Measurements from ENCODE around the gene MCTP1.

The MCTP1 gene

DNA sequence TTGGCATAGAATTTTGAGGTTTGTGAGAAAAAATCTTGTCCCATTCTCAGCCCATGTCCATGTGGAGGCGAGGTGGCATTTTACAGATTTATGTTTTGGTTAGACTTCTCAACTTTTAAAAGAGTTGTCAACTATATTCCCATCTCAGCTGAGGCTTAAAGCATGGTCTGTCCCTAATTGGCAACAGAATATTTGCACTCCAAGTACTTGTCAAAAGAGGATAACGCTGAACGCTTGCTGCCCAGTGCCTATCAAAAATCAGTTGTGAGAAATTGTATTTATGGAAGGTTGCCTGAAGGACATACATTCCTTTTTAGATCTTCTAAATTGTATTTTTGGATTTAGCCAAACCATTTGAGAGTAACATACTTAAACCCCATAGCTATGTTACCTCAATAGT lies 464.4 kb downstream of the MCTP1 start:
- Histone ChIP-seq H3K36me3 (ENCODE audit: insufficient read depth, low read length) (no peaks in the 10 kb centered on the region), H2AFZ (ENCODE audit: low read length) (no peak overlapping the region), H3K79me2 (ENCODE audit: insufficient read depth, low read length) (no peaks in the 10 kb centered on the region), H3F3A (ENCODE audit: low read depth) (peaks cover 6% of the 10 kb centered on the region; the same call in 1 of the 2 replicates), H4K20me1 (ENCODE audit: insufficient read depth, low read length, poor library complexity, severe bottlenecking) (no peaks in the 10 kb centered on the region), H3K4me3 (ENCODE audit: low read length, poor library complexity, severe bottlenecking) (no peak overlapping the region), H3K27me3 (ENCODE audit: insufficient read depth, low read length, poor library complexity, severe bottlenecking) (no peaks in the 10 kb centered on the region), H3K9me3 (ENCODE audit: insufficient read depth, low read depth, low read length) (no peaks in the 10 kb centered on the region), H3K9me2 (replicated peaks; ENCODE audit: low read depth, low read length) (no peaks in the 10 kb centered on the region), H3K4me1 (ENCODE audit: insufficient read depth, low read length, poor library complexity, severe bottlenecking) (peaks cover 39% of the 10 kb centered on the region), H3K9ac (ENCODE audit: low read depth, low read length, poor library complexity, severe bottlenecking) (no peak overlapping the region), H3K4me2 (ENCODE audit: low read depth, low read length, poor library complexity, severe bottlenecking) (no peak overlapping the region)
- TF ChIP-seq, protein P1, sequence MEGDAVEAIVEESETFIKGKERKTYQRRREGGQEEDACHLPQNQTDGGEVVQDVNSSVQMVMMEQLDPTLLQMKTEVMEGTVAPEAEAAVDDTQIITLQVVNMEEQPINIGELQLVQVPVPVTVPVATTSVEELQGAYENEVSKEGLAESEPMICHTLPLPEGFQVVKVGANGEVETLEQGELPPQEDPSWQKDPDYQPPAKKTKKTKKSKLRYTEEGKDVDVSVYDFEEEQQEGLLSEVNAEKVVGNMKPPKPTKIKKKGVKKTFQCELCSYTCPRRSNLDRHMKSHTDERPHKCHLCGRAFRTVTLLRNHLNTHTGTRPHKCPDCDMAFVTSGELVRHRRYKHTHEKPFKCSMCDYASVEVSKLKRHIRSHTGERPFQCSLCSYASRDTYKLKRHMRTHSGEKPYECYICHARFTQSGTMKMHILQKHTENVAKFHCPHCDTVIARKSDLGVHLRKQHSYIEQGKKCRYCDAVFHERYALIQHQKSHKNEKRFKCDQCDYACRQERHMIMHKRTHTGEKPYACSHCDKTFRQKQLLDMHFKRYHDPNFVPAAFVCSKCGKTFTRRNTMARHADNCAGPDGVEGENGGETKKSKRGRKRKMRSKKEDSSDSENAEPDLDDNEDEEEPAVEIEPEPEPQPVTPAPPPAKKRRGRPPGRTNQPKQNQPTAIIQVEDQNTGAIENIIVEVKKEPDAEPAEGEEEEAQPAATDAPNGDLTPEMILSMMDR (conservative IDR thresholded peaks at IDR 0.05; ENCODE audit: low read length), result no peak
- TF ChIP-seq EZH2phosphoT487 (IDR thresholded peaks at IDR 0.05; ENCODE audit: borderline replicate concordance), result no peak

DNA sequence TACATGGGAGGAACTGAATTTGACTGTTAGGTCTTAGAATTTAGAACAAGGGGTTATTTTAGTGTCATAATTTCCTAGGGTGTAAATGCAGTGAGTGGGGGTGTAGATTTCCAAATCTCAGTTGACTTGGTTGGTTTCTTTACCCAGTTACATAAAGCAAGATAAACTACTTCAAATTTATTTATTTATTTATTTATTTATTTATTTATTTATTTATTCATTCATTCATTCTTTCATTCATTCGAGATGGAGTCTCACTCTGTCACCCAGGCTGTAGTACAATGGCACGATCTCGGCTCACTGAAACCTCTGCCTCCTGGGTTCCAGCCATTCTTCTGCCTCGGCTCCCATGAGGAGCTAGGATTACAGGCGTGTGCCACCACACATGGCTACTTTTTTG lies 466.0 kb downstream of the MCTP1 start:
- no peaks in the 10 kb centered on the region for H3K27me3 ChIP-seq (ENCODE audit: insufficient read depth, low read length, poor library complexity, severe bottlenecking)
- no peaks in the 10 kb centered on the region for H4K20me1 ChIP-seq (ENCODE audit: insufficient read depth, low read length, poor library complexity, severe bottlenecking)

DNA sequence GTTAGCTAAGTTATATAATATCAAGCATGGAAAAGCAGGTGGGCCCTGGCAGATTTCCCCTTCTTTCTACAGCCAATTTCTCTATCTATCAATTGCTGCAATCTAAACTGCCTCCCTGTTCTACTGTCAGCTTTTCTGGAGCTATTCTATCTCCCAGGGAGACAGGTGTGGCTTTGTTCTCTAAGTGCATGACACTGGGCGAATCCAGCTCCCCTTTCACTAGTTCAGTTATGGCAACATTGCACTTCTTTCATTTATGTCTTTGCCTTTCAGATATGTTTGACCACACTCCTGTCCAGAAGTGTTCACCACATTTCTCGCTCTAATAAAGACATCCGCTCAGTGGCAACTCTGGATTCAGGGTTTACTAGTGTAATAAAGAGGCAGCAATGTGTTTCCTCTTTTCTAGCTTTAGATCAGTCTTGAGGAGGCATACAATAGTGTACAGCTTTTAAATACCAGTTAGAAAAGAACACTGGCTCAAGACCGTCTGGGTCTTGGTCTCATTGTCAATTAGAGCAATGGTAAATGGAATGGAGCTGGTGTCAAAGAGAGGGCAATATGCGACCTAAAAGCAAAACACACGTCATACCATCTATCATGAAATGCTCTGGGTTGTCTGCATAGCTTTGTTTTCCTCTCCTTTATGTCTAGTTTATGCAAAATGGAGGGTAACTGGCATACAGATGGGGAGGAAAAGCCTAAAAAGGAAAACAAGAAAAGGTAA lies 469.4 kb downstream of the MCTP1 start:
- Histone ChIP-seq H3K4me1 (ENCODE audit: insufficient read depth, low read length, poor library complexity, severe bottlenecking) (peaks cover 24% of the 10 kb centered on the region), H3K9ac (ENCODE audit: low read depth, low read length, poor library complexity, severe bottlenecking) (no peak overlapping the region), H3K36me3 (ENCODE audit: insufficient read depth, low read length) (no peaks in the 10 kb centered on the region), H3K9me3 (ENCODE audit: insufficient read depth, low read depth, low read length) (no peaks in the 10 kb centered on the region), H3K27me3 (ENCODE audit: insufficient read depth, low read length, poor library complexity, severe bottlenecking) (no peaks in the 10 kb centered on the region), H4K20me1 (ENCODE audit: insufficient read depth, low read length, poor library complexity, severe bottlenecking) (no peaks in the 10 kb centered on the region), H3K4me3 (ENCODE audit: low read length, poor library complexity, severe bottlenecking) (no peak overlapping the region), H3F3A (ENCODE audit: low read depth) (peaks cover 15% of the 10 kb centered on the region), H2AFZ (ENCODE audit: low read length) (no peak overlapping the region), H3K79me2 (ENCODE audit: insufficient read depth, low read length) (no peaks in the 10 kb centered on the region), H3K9me2 (replicated peaks; ENCODE audit: low read depth, low read length) (no peaks in the 10 kb centered on the region), H3K4me2 (ENCODE audit: low read depth, low read length, poor library complexity, severe bottlenecking) (no peak overlapping the region)
- TF ChIP-seq, protein P1 (conservative IDR thresholded peaks at IDR 0.05; ENCODE audit: low read length), result no peak
- no peak for TF ChIP-seq EZH2phosphoT487 (IDR thresholded peaks at IDR 0.05; ENCODE audit: borderline replicate concordance)

More for the DNA sequence above, 466.0 kb downstream of the MCTP1 start:
- TF ChIP-seq EZH2phosphoT487 (IDR thresholded peaks at IDR 0.05; ENCODE audit: borderline replicate concordance), result no peak
- TF ChIP-seq, protein P1 (conservative IDR thresholded peaks at IDR 0.05; ENCODE audit: low read length), result no peak
- no peaks in the 10 kb centered on the region for H3K9me3 ChIP-seq (ENCODE audit: insufficient read depth, low read depth, low read length)
- peaks cover 15% of the 10 kb centered on the region for H3F3A ChIP-seq (ENCODE audit: low read depth)
- no peaks in the 10 kb centered on the region for H3K9me2 ChIP-seq (replicated peaks; ENCODE audit: low read depth, low read length)
- no peak overlapping the region for H3K4me2 ChIP-seq (ENCODE audit: low read depth, low read length, poor library complexity, severe bottlenecking)
- no peaks in the 10 kb centered on the region for H3K36me3 ChIP-seq (ENCODE audit: insufficient read depth, low read length)
- no peak overlapping the region for H3K9ac ChIP-seq (ENCODE audit: low read depth, low read length, poor library complexity, severe bottlenecking)
- no peak overlapping the region for H2AFZ ChIP-seq (ENCODE audit: low read length)
- no peak overlapping the region for H3K4me3 ChIP-seq (ENCODE audit: low read length, poor library complexity, severe bottlenecking)
- H3K79me2 ChIP-seq (ENCODE audit: insufficient read depth, low read length), result no peaks in the 10 kb centered on the region
- peaks cover 47% of the 10 kb centered on the region for H3K4me1 ChIP-seq (ENCODE audit: insufficient read depth, low read length, poor library complexity, severe bottlenecking)
